ENCODE data around the gene TXNL4B. TPM values are rescaled to one million over a fixed set of nuclear protein-coding genes. Genes with fewer than 3 reads are reported as not detected.
"Not testable (repeated sequence)": the region's sequence is repeated elsewhere in the genome, so short reads cannot be mapped to it uniquely, and the experiment has no call there.

The TXNL4B gene
- total RNA-seq, 1 experiment from 2014 or later: 13.4 TPM

- DNase-seq (ENCODE audit: low spot score): no peak
Measured at GRCh38 chr16:72112452-72112792, 19.0 kb upstream of the TXNL4B start.

- no peak for DNase-seq (ENCODE audit: low spot score)
Measured at GRCh38 chr16:72111657-72112451, 18.4 kb upstream of the TXNL4B start.

- no peak for DNase-seq (ENCODE audit: low spot score)
Measured at GRCh38 chr16:72110662-72111615, 17.5 kb upstream of the TXNL4B start.

- DNase-seq (ENCODE audit: low spot score): no peak
Measured at GRCh38 chr16:72109966-72110530, 16.6 kb upstream of the TXNL4B start.

- DNase-seq (ENCODE audit: low spot score): no peak
Measured at GRCh38 chr16:72109300-72109699, 15.9 kb upstream of the TXNL4B start.

- DNase-seq (ENCODE audit: low spot score): no peak
Measured at GRCh38 chr16:72108353-72109102, 15.1 kb upstream of the TXNL4B start.

- DNase-seq (ENCODE audit: low spot score): no peak
Measured at GRCh38 chr16:72107371-72107770, 14.0 kb upstream of the TXNL4B start.

- DNase-seq (ENCODE audit: low spot score): no peak
Measured at GRCh38 chr16:72105978-72106377, 12.6 kb upstream of the TXNL4B start.

GRCh38 chr16:72104905-72105304 lies 11.5 kb upstream of the TXNL4B start:
- DNase-seq (ENCODE audit: low spot score): no peak

GRCh38 chr16:72101195-72101594 lies 7.8 kb upstream of the TXNL4B start:
- no peak for DNase-seq (ENCODE audit: low spot score)

GRCh38 chr16:72099377-72099818 lies 6.0 kb upstream of the TXNL4B start:
- DNase-seq (ENCODE audit: low spot score): peak; percentile 42

- no peak for DNase-seq (ENCODE audit: low spot score)
Measured at GRCh38 chr16:72098936-72099335, 5.5 kb upstream of the TXNL4B start.

GRCh38 chr16:72094266-72094610 lies 818 bp upstream of the TXNL4B start:
- DNase-seq (ENCODE audit: low spot score): no peak

GRCh38 chr16:72092832-72093447 lies 480 bp downstream of the TXNL4B start:
- DNase-seq (ENCODE audit: low spot score): peak; percentile 32

- DNase-seq (ENCODE audit: low spot score): no peak
Measured at GRCh38 chr16:72091217-72091616, 2.2 kb downstream of the TXNL4B start.

- DNase-seq (ENCODE audit: low spot score): no peak
Measured at GRCh38 chr16:72085002-72085401, 8.4 kb downstream of the TXNL4B start.

GRCh38 chr16:72084445-72084844 lies 9.0 kb downstream of the TXNL4B start:
- no peak for DNase-seq (ENCODE audit: low spot score)

- DNase-seq (ENCODE audit: low spot score): no peak
Measured at GRCh38 chr16:72083778-72084404, 9.5 kb downstream of the TXNL4B start.

GRCh38 chr16:72076991-72077706 lies 16.3 kb downstream of the TXNL4B start:
- DNase-seq (ENCODE audit: low spot score): not testable (repeated sequence)

- not testable (repeated sequence) for DNase-seq (ENCODE audit: low spot score)
Measured at GRCh38 chr16:72075067-72075466, 18.4 kb downstream of the TXNL4B start.
